HepG2 (cell line): ENCODE data around the gene PARP16. TPM values are rescaled to one million over a fixed set of nuclear protein-coding genes. Genes with fewer than 3 reads are reported as not detected.

Experiments used
- CC2D1A ChIP-seq: sonication (generic); formaldehyde crosslinking; IDR thresholded peaks from 2 replicates; pipeline ENCODE4 v1.8.1; 2023; ENCODE audit warnings: mild to moderate bottlenecking, missing genetic modification reagents
- GABPA ChIP-seq, 2 experiments: IDR thresholded peaks; 2 replicates each; pipeline ENCODE4 v1.6.1; 2011 to 2016; ENCODE audit warnings: low read depth in 2 of 2, low read length in 1 of 2, missing biosample characterization in 1 of 2, missing genetic modification characterization in 1 of 2
- JUN ChIP-seq: sonication (generic); formaldehyde crosslinking; IDR thresholded peaks from 2 replicates; pipeline ENCODE4 v1.4.0; 2020; ENCODE audit warnings: mild to moderate bottlenecking, missing genetic modification reagents
- KLF16 ChIP-seq, 2 experiments: sonication (generic) in 1 of 2; formaldehyde crosslinking in 1 of 2; IDR thresholded peaks; 2 replicates each; pipeline versions ENCODE4 v1.6.1 to v1.8.0; 2016 to 2023; ENCODE audit warnings: missing genetic modification reagents in 2 of 2, missing compliant biosample characterization in 1 of 2
- KMT2A ChIP-seq: sonication (generic); formaldehyde crosslinking; IDR thresholded peaks from 2 replicates; pipeline ENCODE4 v1.4.0; 2020; ENCODE audit warnings: missing genetic modification reagents
- NR2C2 ChIP-seq: sonication (generic); formaldehyde crosslinking; IDR thresholded peaks from 2 replicates; pipeline ENCODE4 v1.4.0; 2020; ENCODE audit warnings: missing genetic modification reagents, mild to moderate bottlenecking, moderate library complexity, borderline replicate concordance
- SIN3B ChIP-seq: fragments of 150-350 bp; IDR thresholded peaks from 2 replicates; pipeline ENCODE4 v1.6.1; 2014; ENCODE audit warnings: low read length
- ZBTB20 ChIP-seq: sonication (generic); formaldehyde crosslinking; IDR thresholded peaks from 2 replicates; pipeline ENCODE4 v1.8.1; 2023; ENCODE audit warnings: missing genetic modification reagents, low read depth, mild to moderate bottlenecking, borderline replicate concordance
- ZFP91 ChIP-seq: sonication (generic); formaldehyde crosslinking; IDR thresholded peaks from 2 replicates; pipeline ENCODE4 v1.9.0; 2022; ENCODE audit warnings: missing genetic modification reagents, mild to moderate bottlenecking, borderline replicate concordance
- ZMYM4 ChIP-seq: sonication (generic); formaldehyde crosslinking; IDR thresholded peaks from 2 replicates; pipeline ENCODE4 v1.8.1; 2023; ENCODE audit warnings: mild to moderate bottlenecking, missing genetic modification reagents
- ZNF619 ChIP-seq: sonication (generic); formaldehyde crosslinking; IDR thresholded peaks from 2 replicates; pipeline ENCODE4 v1.4.0; 2020; ENCODE audit warnings: mild to moderate bottlenecking, missing genetic modification reagents
- ZNF639 ChIP-seq: conservative IDR thresholded peaks from 2 replicates; pipeline ENCODE4 v1.6.1; 2018; ENCODE audit warnings: missing genetic modification reagents
- ZNF768 ChIP-seq: sonication (generic); formaldehyde crosslinking; IDR thresholded peaks from 2 replicates; pipeline ENCODE4 v1.4.0; 2020; ENCODE audit warnings: missing genetic modification reagents
- ZNF883 ChIP-seq: sonication (generic); formaldehyde crosslinking; IDR thresholded peaks from 2 replicates; pipeline ENCODE4 v1.5.1; 2020; ENCODE audit warnings: mild to moderate bottlenecking, missing genetic modification reagents; ENCODE audit errors: not compliant biosample characterization
- polyA plus RNA-seq, 8 experiments: library from polyadenylated mRNA; depleted of rRNA in 3 of 8; stranded (reverse) in 7 of 8; unstranded in 1 of 8; fragments of >200 nt; fragmentation: Illumina TruSeq in 4 of 8; extraction: Trizol in 4 of 8; gene quantifications; 2 replicates each; pipeline versions ENCODE4 v1.2.1 to v1.2.3, GENCODE V29; 2011 to 2016; ENCODE audit warnings: low read depth in 4 of 8, missing spikeins in 1 of 8, mixed read lengths in 1 of 8; ENCODE audit not compliant: insufficient read depth in 1 of 8
- total RNA-seq, 5 experiments: library from RNA; depleted of rRNA; stranded (reverse); fragments of >200 nt; fragmentation: Illumina TruSeq; extraction: Trizol; gene quantifications; 2 replicates each; pipeline ENCODE4 v1.2.3, GENCODE V29; 2016; ENCODE audit warnings: low read depth in 1 of 5
- TF ChIP-seq, protein P1 (sequence below): sonication (generic); formaldehyde crosslinking; IDR thresholded peaks from 2 replicates; pipeline ENCODE4 v1.4.0; 2020; ENCODE audit warnings: missing genetic modification reagents
- TF ChIP-seq, protein P2 (sequence below): sonication (generic); formaldehyde crosslinking; IDR thresholded peaks from 2 replicates; pipeline ENCODE4 v1.4.0; 2020; ENCODE audit warnings: missing genetic modification reagents, borderline replicate concordance
- TF ChIP-seq, protein P3 (sequence below): IDR thresholded peaks from 2 replicates; pipeline ENCODE4 v1.6.1; 2016; ENCODE audit warnings: low read depth, borderline replicate concordance
- TF ChIP-seq, protein P4 (sequence below): sonication (generic); formaldehyde crosslinking; IDR thresholded peaks from 2 replicates; pipeline ENCODE4 v1.4.0; 2020; ENCODE audit warnings: mild to moderate bottlenecking, missing genetic modification reagents

PARP16 gene
- total and polyA plus RNA-seq, 2 of the 13 experiments (the other 11 are each of a cell fraction or from before 2014, with no cell fraction given): 6.8 to 7.6 TPM

GRCh38 chr15:65286704-65287519, at the start of gene PARP16 (continued):
- TF ChIP-seq ZFP91 (CRISPR knock-in tag) (0 out of 2 replicates have a peak, but pooled peaks have one; percentile 36), ZNF639 (CRISPR knock-in tag) (no peak; the same call in 1 of the 2 replicates), ZNF619 (CRISPR knock-in tag) (0 out of 2 replicates have a peak, but pooled peaks have one; percentile 55), SIN3B (no peak), NR2C2 (CRISPR knock-in tag) (0 out of 2 replicates have a peak, but pooled peaks have one; percentile 1), KMT2A (CRISPR knock-in tag) (no peak), JUN (CRISPR knock-in tag) (no peak), ZMYM4 (CRISPR knock-in tag) (0 out of 2 replicates have a peak, but pooled peaks have one; percentile 59), GABPA (IDR thresholded peaks at IDR 0.05; ENCODE audit: low read depth, low read length) (peak; percentile 61), GABPA (CRISPR knock-in tag; IDR thresholded peaks at IDR 0.05; ENCODE audit: low read depth) (no peak), ZNF768 (CRISPR knock-in tag) (no peak), KLF16 (CRISPR knock-in tag; IDR thresholded peaks at IDR 0.05) (0 out of 4 replicates have a peak, but pooled peaks have one; percentile 10 to 50), CC2D1A (no peak), ZNF883 (CRISPR knock-in tag) (no peak), ZBTB20 (CRISPR knock-in tag) (no peak)
- TF ChIP-seq, protein P1, sequence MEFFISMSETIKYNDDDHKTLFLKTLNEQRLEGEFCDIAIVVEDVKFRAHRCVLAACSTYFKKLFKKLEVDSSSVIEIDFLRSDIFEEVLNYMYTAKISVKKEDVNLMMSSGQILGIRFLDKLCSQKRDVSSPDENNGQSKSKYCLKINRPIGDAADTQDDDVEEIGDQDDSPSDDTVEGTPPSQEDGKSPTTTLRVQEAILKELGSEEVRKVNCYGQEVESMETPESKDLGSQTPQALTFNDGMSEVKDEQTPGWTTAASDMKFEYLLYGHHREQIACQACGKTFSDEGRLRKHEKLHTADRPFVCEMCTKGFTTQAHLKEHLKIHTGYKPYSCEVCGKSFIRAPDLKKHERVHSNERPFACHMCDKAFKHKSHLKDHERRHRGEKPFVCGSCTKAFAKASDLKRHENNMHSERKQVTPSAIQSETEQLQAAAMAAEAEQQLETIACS (CRISPR knock-in tag): 0 out of 2 replicates have a peak, but pooled peaks have one; percentile 35
- TF ChIP-seq, protein P2, sequence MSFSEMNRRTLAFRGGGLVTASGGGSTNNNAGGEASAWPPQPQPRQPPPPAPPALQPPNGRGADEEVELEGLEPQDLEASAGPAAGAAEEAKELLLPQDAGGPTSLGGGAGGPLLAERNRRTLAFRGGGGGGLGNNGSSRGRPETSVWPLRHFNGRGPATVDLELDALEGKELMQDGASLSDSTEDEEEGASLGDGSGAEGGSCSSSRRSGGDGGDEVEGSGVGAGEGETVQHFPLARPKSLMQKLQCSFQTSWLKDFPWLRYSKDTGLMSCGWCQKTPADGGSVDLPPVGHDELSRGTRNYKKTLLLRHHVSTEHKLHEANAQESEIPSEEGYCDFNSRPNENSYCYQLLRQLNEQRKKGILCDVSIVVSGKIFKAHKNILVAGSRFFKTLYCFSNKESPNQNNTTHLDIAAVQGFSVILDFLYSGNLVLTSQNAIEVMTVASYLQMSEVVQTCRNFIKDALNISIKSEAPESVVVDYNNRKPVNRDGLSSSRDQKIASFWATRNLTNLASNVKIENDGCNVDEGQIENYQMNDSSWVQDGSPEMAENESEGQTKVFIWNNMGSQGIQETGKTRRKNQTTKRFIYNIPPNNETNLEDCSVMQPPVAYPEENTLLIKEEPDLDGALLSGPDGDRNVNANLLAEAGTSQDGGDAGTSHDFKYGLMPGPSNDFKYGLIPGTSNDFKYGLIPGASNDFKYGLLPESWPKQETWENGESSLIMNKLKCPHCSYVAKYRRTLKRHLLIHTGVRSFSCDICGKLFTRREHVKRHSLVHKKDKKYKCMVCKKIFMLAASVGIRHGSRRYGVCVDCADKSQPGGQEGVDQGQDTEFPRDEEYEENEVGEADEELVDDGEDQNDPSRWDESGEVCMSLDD (CRISPR knock-in tag): no peak
- TF ChIP-seq, protein P3, sequence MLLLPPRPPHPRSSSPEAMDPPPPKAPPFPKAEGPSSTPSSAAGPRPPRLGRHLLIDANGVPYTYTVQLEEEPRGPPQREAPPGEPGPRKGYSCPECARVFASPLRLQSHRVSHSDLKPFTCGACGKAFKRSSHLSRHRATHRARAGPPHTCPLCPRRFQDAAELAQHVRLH: peak; percentile 23; the same call in 1 of the 2 replicates
- TF ChIP-seq, protein P4, sequence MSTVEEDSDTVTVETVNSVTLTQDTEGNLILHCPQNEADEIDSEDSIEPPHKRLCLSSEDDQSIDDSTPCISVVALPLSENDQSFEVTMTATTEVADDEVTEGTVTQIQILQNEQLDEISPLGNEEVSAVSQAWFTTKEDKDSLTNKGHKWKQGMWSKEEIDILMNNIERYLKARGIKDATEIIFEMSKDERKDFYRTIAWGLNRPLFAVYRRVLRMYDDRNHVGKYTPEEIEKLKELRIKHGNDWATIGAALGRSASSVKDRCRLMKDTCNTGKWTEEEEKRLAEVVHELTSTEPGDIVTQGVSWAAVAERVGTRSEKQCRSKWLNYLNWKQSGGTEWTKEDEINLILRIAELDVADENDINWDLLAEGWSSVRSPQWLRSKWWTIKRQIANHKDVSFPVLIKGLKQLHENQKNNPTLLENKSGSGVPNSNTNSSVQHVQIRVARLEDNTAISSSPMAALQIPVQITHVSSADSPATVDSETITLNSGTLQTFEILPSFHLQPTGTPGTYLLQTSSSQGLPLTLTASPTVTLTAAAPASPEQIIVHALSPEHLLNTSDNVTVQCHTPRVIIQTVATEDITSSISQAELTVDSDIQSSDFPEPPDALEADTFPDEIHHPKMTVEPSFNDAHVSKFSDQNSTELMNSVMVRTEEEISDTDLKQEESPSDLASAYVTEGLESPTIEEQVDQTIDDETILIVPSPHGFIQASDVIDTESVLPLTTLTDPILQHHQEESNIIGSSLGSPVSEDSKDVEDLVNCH (CRISPR knock-in tag): no peak
